Sigmoid colon (tissue), 7 donors: ENCODE data around the gene RASA2. TPM values are rescaled to one million over a fixed set of nuclear protein-coding genes. Genes with fewer than 3 reads are reported as not detected.

Source experiments
- DNase-seq: peaks from one replicate; pipeline ENCODE4 v3.0.0-alpha.2; 2019
- H3K27ac ChIP-seq, 4 donors: fragments of 200-600 bp; sonication (generic); one replicate each; pipeline ENCODE4 v1.5.1; 2016 to 2019; ENCODE audit warnings: mild to moderate bottlenecking in 1 of 4
- H3K27me3 ChIP-seq, 3 donors: fragments of 200-600 bp; sonication (generic); one replicate each; pipeline ENCODE4 v1.5.1; 2019; ENCODE audit warnings: mild to moderate bottlenecking in 1 of 3
- H3K36me3 ChIP-seq, 4 donors: fragments of 200-600 bp; sonication (generic); one replicate each; pipeline ENCODE4 v1.5.1; 2016 to 2019
- H3K4me1 ChIP-seq, 4 donors: fragments of 200-600 bp; sonication (generic); one replicate each; pipeline ENCODE4 v1.5.1; 2017 to 2019
- H3K4me3 ChIP-seq, 4 donors: fragments of 200-600 bp; sonication (generic); one replicate each; pipeline ENCODE4 v1.5.1; 2017 to 2019; ENCODE audit warnings: mild to moderate bottlenecking in 2 of 4, moderate library complexity in 1 of 4
- H3K9me3 ChIP-seq, 4 donors: fragments of 200-600 bp in 3 of 4; sonication (generic) in 3 of 4; one replicate each; pipeline versions ENCODE4 v1.5.1 to v1.6.1; 2013 to 2019
- CTCF ChIP-seq, 4 experiments: fragments of 450-650 bp in 3 of 4; fragments of 200-600 bp in 1 of 4; IDR thresholded peaks; one replicate each; pipeline ENCODE4 v1.5.1; 2016 to 2019; ENCODE audit warnings: antibody characterized with exemption in 4 of 4, mild to moderate bottlenecking in 3 of 4, moderate library complexity in 2 of 4
- EP300 ChIP-seq, 4 donors: sonication (generic); formaldehyde crosslinking; IDR thresholded peaks; one replicate each; pipeline ENCODE4 v1.6.1; 2017; ENCODE audit warnings: antibody characterized with exemption in 4 of 4
- POLR2A ChIP-seq, 2 donors: fragments of 450-650 bp; IDR thresholded peaks; one replicate each; pipeline ENCODE4 v1.6.1; 2016; ENCODE audit warnings: antibody characterized with exemption in 2 of 2, mild to moderate bottlenecking in 2 of 2, moderate library complexity in 2 of 2
- POLR2AphosphoS5 ChIP-seq, 4 donors: sonication (generic); formaldehyde crosslinking; IDR thresholded peaks; one replicate each; pipeline ENCODE4 v1.6.1; 2017; ENCODE audit warnings: antibody characterized with exemption in 4 of 4
- WGBS, 2 donors: extraction: QIAGEN DNeasy Blood & Tissue Kit; methylation state at CpG; one replicate each; pipeline ENCODE4 v1.1.7; 2013; 5-methylcytosine and 5-hydroxymethylcytosine counted together
- intact Hi-C: fragments of 100-400 bp; cut with DNase I; formaldehyde crosslinking; loops from one replicate; pipeline ENCODE4 v1.15.1; 2023
- polyA plus RNA-seq, 3 donors: library from polyadenylated mRNA; stranded (reverse); fragments of 200-250 nt; gene quantifications; one replicate each; pipeline ENCODE4 v1.2.3, GENCODE V29; 2013
- total RNA-seq, 4 donors: library from RNA; depleted of rRNA; stranded (reverse); fragments of >200 nt; gene quantifications; one replicate each; pipeline ENCODE4 v1.1.0, GENCODE V29; 2016
- donor health status: healthy with polysubstance abuse.
- donor health status: Bipolar disorder and iron deficiency.
- donor health status: healthy.

Gene RASA2
- total and polyA plus RNA-seq, 7 donors, result 3.2 to 20.5 (median 13.0) TPM

GRCh38 chr3:141450727-141451375 is 36.0 kb upstream of the RASA2 start:
- TF ChIP-seq POLR2AphosphoS5 (IDR thresholded peaks at IDR 0.05) (peak in 1 of 4 donors; percentile 19), POLR2A (IDR thresholded peaks at IDR 0.05) (no peak)
- H3K36me3 ChIP-seq, result peaks cover 0 to 18% (median 5%) of the 10 kb centered on the region in 4 donors
- H3K9me3 ChIP-seq, result no peaks in the 10 kb centered on the region
- no peak overlapping the region for H3K4me3 ChIP-seq
- H3K27me3 ChIP-seq, result no peaks in the 10 kb centered on the region
- no peak for DNase-seq
- peak overlapping the region in 3 of 4 donors; percentile 13 to 96 (median 63) for H3K27ac ChIP-seq
- peaks cover 0 to 62% (median 32%) of the 10 kb centered on the region in 4 donors for H3K4me1 ChIP-seq
- 88 to 89% methylated on average over 8 of the region's 8 CpGs for WGBS, 2 donors
- intact Hi-C loops, result loop anchor here (2.0 kb wide), 1 partner anchor 84 kb away; no protein-coding TSS in a partner anchor

GRCh38 chr3:141452045-141452444 is 34.8 kb upstream of the RASA2 start:
- no peaks in the 10 kb centered on the region for H3K27me3 ChIP-seq
- H3K4me1 ChIP-seq, result peaks cover 0 to 57% (median 29%) of the 10 kb centered on the region in 4 donors
- no peaks in the 10 kb centered on the region for H3K9me3 ChIP-seq
- H3K4me3 ChIP-seq, result no peak overlapping the region
- peaks cover 0 to 8% (median 0%) of the 10 kb centered on the region in 4 donors for H3K36me3 ChIP-seq
- intact Hi-C loops, result loop anchor here (2.0 kb wide), 1 partner anchor 139 kb away; no protein-coding TSS in a partner anchor
- TF ChIP-seq EP300 (IDR thresholded peaks at IDR 0.05), result no peak
- TF ChIP-seq POLR2AphosphoS5 (IDR thresholded peaks at IDR 0.05), result peak in 1 of 4 donors; percentile 31
- TF ChIP-seq POLR2A (IDR thresholded peaks at IDR 0.05), result no peak
- peak; percentile 33 to 68 (median 46) for TF ChIP-seq CTCF (IDR thresholded peaks at IDR 0.05)
- no peak for DNase-seq
- H3K27ac ChIP-seq, result peak overlapping the region; percentile 2 to 96 (median 24)

DNA sequence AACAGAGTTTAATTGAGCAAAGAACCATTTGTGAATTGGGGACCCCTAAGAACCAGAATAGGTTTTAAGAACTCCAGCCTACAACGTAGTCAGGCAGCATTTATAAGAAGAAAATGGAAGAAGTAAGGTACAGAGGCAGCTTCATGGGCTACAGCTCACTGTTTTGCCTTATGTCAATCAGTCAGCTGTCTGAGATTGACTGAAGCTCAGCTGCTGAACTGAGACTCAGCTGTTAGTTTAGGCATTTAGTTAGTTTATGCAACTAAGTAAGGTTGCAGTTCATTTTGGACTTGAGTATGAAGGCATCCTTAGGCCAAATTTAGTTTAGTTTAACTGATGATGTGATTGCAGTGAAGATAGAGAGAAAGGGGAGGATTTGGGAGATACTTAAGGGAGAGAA is 34.1 kb upstream of the RASA2 start:
- Histone ChIP-seq H3K4me3 (no peak overlapping the region), H3K36me3 (peaks cover 0 to under 1% (median 0%) of the 10 kb centered on the region in 4 donors), H3K27me3 (no peaks in the 10 kb centered on the region), H3K27ac (peak overlapping the region in 1 of 4 donors; percentile 96), H3K9me3 (no peaks in the 10 kb centered on the region), H3K4me1 (peaks cover 0 to 54% (median 29%) of the 10 kb centered on the region in 4 donors)
- WGBS, 2 donors, result 94 to 97% methylated on average over 1 of the region's 1 CpG
- no peak for DNase-seq
- TF ChIP-seq POLR2AphosphoS5 (IDR thresholded peaks at IDR 0.05) (no peak), EP300 (IDR thresholded peaks at IDR 0.05) (no peak), CTCF (IDR thresholded peaks at IDR 0.05) (no peak), POLR2A (IDR thresholded peaks at IDR 0.05) (no peak)
- intact Hi-C loops, result loop anchor here (2.0 kb wide), 1 partner anchor 140 kb away; no protein-coding TSS in a partner anchor

GRCh38 chr3:141454054-141454453 is 32.8 kb upstream of the RASA2 start:
- intact Hi-C loops, result no loop called here
- DNase-seq, result no peak
- H3K36me3 ChIP-seq, result no peaks in the 10 kb centered on the region
- TF ChIP-seq POLR2A (IDR thresholded peaks at IDR 0.05) (no peak), POLR2AphosphoS5 (IDR thresholded peaks at IDR 0.05) (no peak), CTCF (IDR thresholded peaks at IDR 0.05) (no peak), EP300 (IDR thresholded peaks at IDR 0.05) (no peak)
- H3K4me1 ChIP-seq, result peaks cover 0 to 41% (median 20%) of the 10 kb centered on the region in 4 donors
- no peaks in the 10 kb centered on the region for H3K9me3 ChIP-seq
- no peak overlapping the region for H3K4me3 ChIP-seq
- WGBS, 2 donors, result 80 to 88% methylated on average over 3 of the region's 3 CpGs
- no peak overlapping the region for H3K27ac ChIP-seq
- no peaks in the 10 kb centered on the region for H3K27me3 ChIP-seq

DNA sequence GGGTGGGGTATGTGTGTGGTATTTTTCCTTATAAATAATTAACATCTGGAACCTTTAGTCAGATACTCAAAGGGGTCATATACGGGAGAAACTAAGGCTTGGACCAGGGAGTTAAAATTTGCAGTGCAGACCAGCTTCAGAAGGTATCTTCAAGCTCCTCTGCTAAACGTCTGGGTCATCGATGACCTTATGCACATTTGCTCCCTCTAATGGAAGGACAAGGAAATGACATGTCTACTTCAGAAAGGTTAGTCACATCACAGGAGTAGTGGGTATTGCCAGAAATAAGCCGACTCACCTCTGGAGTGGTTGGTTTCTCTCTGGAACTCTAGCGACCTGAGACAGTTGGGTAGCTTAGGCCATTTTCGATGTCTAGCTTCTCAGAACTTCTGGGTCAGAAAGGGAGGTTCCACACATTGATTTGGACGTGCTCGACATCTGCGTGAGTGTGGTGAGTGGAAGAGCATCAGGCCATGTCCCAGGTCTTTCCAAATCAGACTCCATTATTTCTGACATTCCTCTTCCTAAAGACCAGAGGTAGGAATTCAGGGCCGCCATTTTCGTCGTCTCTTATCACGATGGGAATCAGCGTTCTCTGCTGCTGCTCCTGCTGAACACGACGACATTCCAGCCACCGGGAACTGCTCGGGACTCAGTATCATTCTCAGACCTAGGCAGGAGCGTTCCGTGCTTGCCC is 31.8 kb upstream of the RASA2 start:
- Histone ChIP-seq H3K4me1 (peaks cover 0 to 31% (median 14%) of the 10 kb centered on the region in 4 donors), H3K27ac (no peak overlapping the region), H3K4me3 (no peak overlapping the region), H3K9me3 (no peaks in the 10 kb centered on the region), H3K27me3 (no peaks in the 10 kb centered on the region), H3K36me3 (no peaks in the 10 kb centered on the region)
- DNase-seq, result no peak
- TF ChIP-seq POLR2A (IDR thresholded peaks at IDR 0.05) (no peak), CTCF (IDR thresholded peaks at IDR 0.05) (peak; percentile 65 to 76 (median 72)), POLR2AphosphoS5 (IDR thresholded peaks at IDR 0.05) (no peak), EP300 (IDR thresholded peaks at IDR 0.05) (no peak)
- intact Hi-C loops, result loop anchor here (1.0 to 5.0 kb wide), 2 partner anchors 94 to 223 kb away; partner anchors contain the start of gene PXYLP1
- 70 to 73% methylated on average over 20 of the region's 20 CpGs for WGBS, 2 donors
